Activated naive CD4-positive, alpha-beta T cell treated with anti-CD3 and anti-CD28 coated beads for 36 hours (primary cell): ENCODE measurements around the gene TMSB15C. TPM values are rescaled to one million over a fixed set of nuclear protein-coding genes. Genes with fewer than 3 reads are reported as not detected.

Experiments
- CTCF ChIA-PET: fragments of 350-600 bp; sonication (Branson Sonifier 250); formaldehyde crosslinking; loops from one replicate; lab custom pipeline; 2021; ENCODE audit warnings: antibody characterized with exemption; lab: Charles Lee
- DNase-seq: peaks from one replicate; pipeline ENCODE4 v3.0.0-alpha.2; 2020
- H3K27ac Mint-ChIP-seq: one replicate; pipeline ENCODE4 v1.8.0; 2021; ENCODE audit warnings: mild to moderate bottlenecking, mixed read lengths
- H3K27me3 Mint-ChIP-seq: one replicate; pipeline ENCODE4 v1.8.0; 2021; ENCODE audit warnings: low read depth, mixed read lengths
- H3K36me3 Mint-ChIP-seq: one replicate; pipeline ENCODE4 v1.8.0; 2021; ENCODE audit warnings: low read depth, mixed read lengths
- H3K4me1 Mint-ChIP-seq: one replicate; pipeline ENCODE4 v1.8.0; 2021; ENCODE audit warnings: low read depth, mixed read lengths
- H3K4me3 Mint-ChIP-seq: one replicate; pipeline ENCODE4 v1.8.0; 2021; ENCODE audit warnings: mild to moderate bottlenecking, moderate library complexity, mixed read lengths
- H3K9me3 Mint-ChIP-seq: one replicate; pipeline ENCODE4 v1.8.0; 2021; ENCODE audit warnings: mixed read lengths
- intact Hi-C: fragments of 100-400 bp; cut with micrococcal nuclease; formaldehyde crosslinking; loops from one replicate; pipeline ENCODE4 v1.15.1; 2023
- total RNA-seq, 2 experiments: library from RNA; stranded (reverse); gene quantifications; one replicate each; pipeline ENCODE4 v1.2.3, GENCODE V29; 2021

Gene TMSB15C
- total RNA-seq, 2 experiments from 2014 or later: 2.1 TPM

DNA sequence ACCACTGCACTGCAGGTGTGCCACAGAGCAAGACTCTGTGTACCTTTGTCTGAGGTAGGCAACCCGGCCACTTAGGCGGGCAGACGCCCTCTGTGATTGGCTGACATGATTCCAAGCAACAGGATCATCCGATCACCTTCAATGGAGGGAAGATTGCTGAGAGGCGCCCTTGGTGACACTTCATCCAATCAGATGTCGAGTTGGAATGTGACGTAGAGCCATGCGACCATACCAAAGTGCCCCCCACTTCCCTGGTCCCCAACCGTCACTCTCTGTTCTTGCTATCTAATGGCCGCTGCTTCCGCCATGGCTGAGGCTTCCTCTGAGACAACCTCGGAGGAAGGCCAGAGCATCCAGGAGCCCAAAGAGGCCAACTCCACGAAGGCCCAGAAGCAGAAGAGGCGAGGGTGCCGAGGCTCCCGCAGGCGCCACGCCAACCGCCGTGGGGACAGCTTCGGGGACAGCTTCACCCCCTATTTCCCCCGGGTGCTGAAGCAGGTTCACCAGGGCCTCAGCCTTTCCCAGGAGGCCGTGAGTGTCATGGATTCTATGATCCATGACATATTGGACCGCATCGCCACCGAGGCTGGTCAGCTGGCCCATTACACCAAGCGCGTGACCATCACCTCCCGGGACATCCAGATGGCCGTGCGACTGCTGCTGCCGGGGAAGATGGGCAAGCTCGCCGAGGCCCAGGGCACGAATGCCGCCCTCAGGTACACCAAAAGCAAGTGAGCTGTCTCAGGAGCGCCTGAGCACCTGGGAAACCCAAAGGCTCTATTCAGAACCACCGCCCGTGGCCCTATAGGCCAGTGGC, 36.1 kb downstream of the TMSB15C start, which contains the start of gene H2BW2:
Gene H2BW2 (plus strand): TSS at position 268 of the 817 bp plus-strand sequence. CDS start 39 bp downstream, at position 307.
- no peak for DNase-seq
- Mint-ChIP-seq H3K4me3 (no peak within 1 kb of the TSS), H3K36me3 (no peaks in the 10 kb centered on the region), H3K4me1 (no peaks in the 10 kb centered on the region), H3K27ac (no peak within 1 kb of the TSS), H3K27me3 (peaks cover 21% of the 10 kb centered on the region), H3K9me3 (no peaks in the 10 kb centered on the region)
- intact Hi-C loops: no loop called here
- CTCF ChIA-PET: no interaction called here

Other genes starting within 250 kb of the TMSB15C start
- gene RAB9B, start 244.0 kb downstream of the TMSB15C start, total RNA-seq: under 1 TPM; 0.17 to 0.22 TPM
- 1 to 10 TPM; 7.2 to 8.6 TPM for gene TMSB15B, start 113.6 kb downstream of the TMSB15C start, total RNA-seq
- gene H2BW1, start 62.5 kb downstream of the TMSB15C start, total RNA-seq: not detected
- not detected for gene H2BW2, start 36.3 kb downstream of the TMSB15C start, total RNA-seq
- gene ZCCHC18, start 36.3 kb upstream of the TMSB15C start, total RNA-seq: under 1 TPM; 0.12 to 0.17 TPM
- 1 to 10 TPM; 4.6 to 5.0 TPM for gene SLC25A53, start 80.8 kb upstream of the TMSB15C start, total RNA-seq
- gene FAM199X, start 90.2 kb upstream of the TMSB15C start, total RNA-seq: 1 to 10 TPM; 6.0 to 6.1 TPM
- not detected for gene ESX1, start 178.7 kb upstream of the TMSB15C start, total RNA-seq